Islet of Langerhans (tissue), 1 donor: ENCODE measurements around the gene GRK2.
A peak's percentile ranks its signal among the peaks of the same experiment; 100 is the strongest.
"Not testable (repeated sequence)": the region's sequence is repeated elsewhere in the genome, so short reads cannot be mapped to it uniquely, and the experiment has no call there.

Experiments used
- FAIRE-seq: peaks from one replicate; lab custom pipeline; 2011; peaks lifted over from hg19 to GRCh38; lab: Jason Lieb, UNC

Gene GRK2

DNA sequence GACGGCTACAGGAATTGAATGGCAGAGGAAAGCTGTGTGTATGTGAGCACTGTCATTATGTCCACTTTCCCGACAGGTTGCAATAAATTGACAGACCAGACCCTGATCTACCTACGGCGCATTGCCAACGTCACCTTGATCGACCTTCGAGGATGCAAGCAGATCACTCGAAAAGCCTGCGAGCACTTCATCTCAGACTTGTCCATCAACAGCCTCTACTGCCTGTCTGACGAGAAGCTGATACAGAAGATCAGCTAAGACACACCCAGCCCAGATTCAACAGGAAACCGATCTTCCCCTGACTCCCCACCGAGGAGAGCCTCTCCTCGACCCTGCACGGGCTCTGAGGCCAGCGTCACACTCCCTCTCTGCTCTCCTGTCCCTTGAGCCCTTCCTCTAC lies 11.5 kb upstream of the GRK2 start:
- FAIRE-seq, result no peak

DNA sequence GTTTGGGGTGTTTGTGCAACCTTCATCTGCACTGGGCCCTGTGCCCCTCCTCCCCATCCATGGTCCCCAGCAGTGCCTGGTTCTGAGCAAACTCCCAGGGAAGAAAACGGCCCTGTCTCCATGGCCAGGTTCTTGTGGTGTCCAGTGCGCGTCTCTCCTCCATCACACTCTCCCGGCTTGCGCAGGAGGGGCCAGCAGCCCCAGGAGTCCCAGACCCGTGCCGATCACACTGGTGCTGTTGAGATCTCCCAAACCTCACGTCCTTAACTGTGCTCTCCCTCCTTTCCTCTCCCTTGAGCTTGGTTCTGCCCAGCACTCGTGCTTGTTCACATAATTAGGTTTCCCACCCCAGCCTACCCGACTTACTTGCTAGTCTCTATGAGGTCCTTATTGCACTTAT lies 10.9 kb upstream of the GRK2 start:
- no peak for FAIRE-seq

DNA sequence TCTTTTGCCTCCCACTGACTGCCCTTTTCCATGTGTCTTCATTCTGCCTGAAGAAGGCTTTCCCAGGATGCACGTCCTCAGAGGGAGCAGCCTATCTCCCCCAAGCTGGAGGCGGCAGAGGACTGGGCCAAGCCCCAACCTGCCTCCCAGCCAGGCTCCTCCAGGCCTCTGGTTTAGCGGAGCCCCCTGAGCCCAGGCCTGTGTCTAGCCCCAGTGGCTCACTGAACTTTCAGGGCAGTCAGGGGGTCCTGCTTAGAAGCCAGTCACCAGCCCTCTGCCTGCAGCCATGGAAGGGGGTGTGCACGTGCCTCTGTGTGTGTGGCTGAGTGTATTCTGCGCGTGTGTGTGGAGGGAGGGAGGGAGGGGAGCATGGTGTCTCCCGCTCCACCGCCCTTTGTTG lies 10.4 kb upstream of the GRK2 start:
- no peak for FAIRE-seq

DNA sequence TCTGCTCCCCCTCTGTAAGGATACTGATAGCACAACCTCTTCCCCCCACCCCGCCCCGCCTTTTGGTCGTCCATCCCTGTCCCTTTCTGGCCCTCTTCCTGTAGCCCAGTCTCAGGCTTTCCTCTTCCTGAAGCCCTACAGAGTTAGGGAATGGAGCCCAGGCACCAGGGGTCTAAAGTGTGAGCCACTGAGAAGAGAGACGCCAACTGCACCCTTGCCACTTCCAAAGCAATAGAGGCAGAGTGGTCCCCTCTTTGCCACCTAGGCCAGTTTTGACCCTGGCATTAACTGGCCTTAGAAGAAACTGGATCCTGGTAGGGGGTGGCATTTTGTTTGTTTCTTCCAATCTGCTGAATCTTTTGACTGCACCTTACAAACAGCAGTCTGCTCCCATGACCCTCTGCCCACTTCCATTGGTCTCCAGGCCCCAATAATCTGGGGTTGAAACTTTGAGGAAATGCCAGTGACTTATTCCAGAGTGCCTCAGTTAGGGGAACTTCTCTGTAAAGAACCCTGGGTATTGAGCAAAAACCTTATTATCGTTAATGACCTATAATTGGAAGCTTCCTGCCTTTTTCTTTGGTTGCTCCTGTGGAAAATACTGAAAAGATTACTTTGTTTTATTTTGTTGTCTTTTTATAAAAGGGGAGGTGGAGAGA lies 9.7 kb upstream of the GRK2 start:
- FAIRE-seq, result no peak

DNA sequence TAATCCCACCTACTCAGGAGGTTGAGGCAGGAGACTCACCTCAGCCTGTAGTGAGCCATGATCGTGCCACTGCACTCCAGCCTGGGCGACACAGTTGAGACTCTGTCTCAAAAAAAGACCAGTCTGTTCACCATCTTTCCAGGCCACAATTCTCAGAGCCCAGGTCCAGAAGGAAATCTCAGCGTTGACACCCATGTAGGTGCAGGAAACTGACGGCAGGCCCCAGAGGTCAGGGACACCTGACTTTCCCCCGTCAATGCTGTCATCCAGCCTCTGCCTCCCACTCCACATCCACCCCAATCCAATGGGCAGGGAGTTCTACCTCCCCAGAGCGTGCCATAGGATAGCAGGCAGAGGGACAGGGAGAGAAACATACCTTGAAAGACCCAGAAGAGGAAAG lies 5.9 kb upstream of the GRK2 start:
- FAIRE-seq, result no peak

DNA sequence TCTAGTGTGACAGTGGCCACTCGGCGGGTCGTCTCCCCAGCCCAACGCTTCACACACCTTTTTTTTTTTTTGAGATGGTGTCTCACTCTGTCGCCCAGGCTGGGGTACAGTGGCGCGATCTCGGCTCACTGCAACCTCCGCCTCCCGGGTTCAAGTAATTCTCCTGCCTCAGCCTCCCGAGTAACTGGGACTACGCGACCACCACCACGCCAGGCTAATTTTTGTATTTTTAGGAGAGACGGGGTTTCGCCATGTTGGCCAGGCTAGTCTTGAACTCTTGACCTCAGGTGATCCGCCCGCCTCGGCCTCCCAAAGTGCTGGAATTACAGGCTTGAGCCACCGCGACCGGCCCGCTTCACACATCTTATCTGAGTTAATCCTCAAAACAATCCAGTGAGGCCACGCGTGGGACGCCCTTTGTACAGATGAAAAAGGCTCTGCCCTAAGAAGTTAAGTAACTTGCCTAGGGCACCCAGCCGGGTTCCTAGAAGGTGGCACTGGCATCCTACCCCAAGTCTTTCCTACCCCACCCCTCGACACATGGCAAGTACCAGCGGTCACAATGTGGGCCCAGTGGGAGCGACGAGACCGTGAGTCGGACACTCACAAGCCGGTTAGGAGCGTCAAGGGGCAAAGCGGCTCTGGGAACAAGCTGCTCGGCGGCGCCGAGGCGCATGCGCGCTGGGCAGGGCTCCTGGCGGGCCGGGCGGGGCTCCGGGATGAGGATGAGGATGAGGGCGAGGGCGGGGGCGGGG lies 5.2 kb upstream of the GRK2 start:
- not testable (repeated sequence) for FAIRE-seq

DNA sequence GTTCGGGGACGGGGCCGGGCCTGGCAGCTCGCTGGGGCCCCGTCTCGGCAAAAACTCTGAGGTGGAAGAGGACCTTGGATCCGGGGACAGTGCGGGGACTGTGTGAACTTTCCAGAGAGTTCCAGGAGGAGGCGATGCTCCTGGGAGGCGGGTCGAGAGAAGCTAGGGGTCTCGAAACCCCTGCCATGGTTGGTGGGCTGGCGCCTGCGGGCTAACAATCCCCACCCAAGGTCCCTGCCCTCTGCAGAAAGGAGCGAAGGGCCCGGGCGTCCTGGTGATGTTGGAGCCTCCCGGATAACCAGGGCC lies 4.7 kb upstream of the GRK2 start:
- FAIRE-seq, result no peak

DNA sequence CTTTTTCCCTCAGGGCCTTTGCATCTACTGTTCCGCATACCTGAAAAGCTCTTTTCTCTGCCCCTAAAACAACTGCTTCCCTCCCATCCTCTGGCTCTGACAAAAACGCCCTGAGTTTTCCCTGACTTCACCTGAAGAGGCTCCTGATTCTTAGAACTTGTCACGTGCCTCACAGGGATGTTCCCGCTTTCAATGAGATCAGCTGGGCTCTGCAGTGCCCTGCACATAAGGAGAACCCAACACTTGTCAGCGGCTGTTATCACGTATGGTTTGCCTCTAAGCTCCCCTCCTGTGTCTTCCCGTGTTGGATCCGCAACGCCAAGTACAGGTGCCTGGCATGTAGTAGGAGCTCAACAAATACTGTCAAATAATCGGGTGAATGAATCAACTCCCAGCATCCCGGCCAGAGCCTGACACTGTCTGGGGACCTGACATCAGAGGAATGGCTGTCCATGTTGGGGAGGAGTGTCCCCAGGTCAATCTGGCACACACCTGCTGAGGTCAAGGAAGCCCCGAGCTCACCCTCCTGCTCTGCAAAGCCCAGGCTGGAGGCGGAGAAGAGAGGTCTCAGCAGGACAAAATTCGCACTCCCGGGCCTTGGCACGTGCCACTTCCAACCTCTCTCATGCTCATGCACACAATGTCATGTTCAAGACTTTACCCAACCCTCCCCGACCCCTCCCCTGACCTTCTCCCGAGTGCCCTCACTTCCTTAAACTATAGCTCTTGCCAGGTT lies 4.2 kb upstream of the GRK2 start:
- FAIRE-seq, result no peak

DNA sequence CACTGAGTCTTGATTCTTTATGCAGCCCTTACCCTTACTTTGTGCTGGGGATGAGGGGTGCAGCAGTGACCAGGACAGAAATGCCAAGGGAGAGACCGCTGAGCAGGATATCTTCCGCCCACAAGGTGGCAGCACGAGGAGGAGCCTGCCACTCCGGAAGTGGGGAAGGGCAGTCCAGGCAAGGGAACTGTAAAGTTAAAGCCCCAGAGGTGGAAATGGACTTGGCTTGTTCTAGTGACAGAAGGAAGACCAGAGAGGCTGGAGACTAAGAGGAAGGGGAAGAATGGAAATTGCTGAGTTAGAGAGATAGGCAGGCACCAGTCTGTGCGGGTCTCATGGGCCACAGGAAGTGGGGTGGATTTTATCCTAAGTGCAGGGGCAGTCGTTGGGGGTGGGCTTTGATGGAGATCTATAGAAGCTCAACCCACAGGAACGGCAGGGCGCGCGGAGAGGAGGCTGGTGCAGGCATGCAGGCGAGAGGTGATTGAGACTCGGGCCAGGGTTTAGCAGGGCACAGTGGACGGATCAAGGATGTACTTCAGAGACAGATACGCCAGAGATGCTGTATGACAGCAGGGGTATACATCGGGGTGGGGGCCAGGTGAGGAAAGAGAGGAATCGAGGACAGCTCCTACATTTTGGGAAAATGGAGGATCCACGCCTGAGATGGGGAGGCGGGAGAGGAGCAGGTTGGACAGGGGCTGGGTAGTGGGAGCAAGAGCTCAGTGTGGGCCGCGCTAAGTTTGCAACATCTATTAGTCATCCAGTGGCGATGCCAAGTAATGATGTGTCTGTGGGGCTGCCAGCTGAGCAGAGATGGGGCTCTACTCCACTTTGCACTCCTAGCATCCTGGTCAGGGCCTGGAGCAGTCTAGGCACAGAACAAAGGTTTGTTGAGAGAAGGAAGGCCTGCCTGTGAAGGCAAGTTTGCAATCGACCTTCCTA lies 3.3 kb upstream of the GRK2 start:
- peak; percentile 55 for FAIRE-seq

DNA sequence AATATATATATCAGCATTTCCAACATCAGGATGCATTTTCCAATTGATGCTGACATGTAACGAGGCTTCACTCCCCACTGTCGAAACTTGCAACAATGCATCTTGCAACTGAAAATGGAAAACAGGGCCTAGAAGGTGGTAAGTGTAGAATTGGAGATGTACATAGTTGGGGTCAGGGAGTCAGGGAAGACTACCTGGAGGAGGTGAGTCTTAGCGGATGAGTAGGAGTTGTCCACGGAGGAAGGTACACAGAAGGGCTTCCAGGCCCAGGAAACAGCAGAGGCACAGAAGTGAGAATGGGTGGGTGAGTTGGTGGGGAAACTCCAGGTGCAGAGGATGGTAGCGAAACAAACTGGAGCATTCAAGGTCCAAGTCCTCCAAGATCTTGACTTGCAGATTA lies 2.0 kb upstream of the GRK2 start:
- no peak for FAIRE-seq

DNA sequence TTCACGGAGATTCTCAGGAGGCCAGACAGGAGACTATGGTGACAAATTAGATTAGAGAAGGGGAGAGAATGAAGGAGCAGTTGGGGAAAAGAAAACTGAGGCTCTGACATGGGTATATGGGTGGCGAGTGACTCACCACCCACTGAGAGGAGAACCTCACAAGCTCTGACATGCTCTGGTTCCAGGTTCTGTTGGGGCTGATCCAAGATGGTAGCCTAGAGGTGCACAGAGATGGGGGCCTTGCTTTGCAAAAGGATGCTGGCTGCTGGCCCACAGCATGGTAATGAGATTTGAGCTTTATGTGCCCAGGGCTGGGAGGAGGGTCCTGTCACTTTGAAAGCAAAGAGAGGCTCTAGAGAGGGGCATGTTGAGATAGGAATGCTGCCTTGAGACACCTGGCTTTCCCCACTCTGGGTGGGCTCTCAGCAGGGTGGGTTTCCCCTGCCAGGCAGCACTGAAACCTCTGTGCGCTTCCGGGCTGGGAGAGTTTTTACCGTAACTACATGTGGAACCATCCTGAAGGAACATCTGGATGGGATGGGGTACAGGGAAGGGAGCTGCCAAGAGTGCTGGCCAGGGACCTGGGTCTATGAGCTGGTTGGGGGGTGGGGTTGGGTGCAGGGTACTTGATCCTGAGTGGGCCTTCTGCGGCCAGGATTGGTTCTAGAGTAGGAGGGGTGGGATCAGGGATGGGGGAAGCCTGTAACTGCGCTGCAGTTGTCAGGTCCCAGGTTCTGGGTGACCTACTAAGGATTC lies 1.2 kb upstream of the GRK2 start:
- no peak for FAIRE-seq

DNA sequence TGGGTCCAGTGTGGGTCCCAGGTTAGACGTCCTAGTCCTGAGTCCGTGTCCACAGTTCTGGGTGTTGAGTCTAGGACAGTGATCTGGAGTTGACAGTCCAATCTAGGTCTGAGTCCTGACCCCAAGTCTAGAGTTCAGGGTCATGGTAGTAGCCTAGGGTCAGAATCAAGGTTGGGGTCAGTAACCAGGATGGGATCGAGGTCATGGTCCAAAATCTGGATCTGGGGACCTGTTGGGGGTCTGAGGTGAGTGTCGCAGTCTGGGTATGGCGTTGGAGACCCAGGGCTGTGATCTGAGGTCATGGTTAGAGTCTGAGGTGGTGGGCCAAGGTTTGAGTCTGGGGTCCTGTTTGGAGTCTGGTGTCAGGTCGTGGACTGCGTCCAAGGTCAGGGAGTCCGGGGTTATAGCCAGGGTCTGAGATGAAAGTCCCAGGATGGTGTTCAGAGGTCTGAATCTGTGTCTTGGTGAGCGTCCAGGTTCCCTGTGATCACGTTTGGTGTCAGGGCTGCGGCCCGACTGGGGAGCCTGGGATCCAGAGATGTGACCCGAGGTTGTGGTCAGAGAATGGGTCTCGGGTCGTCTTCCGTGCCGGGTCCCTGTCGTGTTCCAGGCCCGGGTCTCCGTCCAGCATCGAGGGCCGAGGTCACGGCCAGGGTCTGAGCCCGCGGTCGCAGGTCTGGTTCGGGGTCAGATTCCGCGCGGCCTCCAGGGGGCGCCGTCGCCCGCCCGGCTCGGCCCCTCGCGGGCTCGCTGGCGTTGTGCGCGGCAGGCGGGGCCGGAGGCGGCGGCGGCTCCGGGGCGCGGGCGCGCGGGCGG lies 432 bp upstream of the GRK2 start:
- FAIRE-seq, result no peak

DNA sequence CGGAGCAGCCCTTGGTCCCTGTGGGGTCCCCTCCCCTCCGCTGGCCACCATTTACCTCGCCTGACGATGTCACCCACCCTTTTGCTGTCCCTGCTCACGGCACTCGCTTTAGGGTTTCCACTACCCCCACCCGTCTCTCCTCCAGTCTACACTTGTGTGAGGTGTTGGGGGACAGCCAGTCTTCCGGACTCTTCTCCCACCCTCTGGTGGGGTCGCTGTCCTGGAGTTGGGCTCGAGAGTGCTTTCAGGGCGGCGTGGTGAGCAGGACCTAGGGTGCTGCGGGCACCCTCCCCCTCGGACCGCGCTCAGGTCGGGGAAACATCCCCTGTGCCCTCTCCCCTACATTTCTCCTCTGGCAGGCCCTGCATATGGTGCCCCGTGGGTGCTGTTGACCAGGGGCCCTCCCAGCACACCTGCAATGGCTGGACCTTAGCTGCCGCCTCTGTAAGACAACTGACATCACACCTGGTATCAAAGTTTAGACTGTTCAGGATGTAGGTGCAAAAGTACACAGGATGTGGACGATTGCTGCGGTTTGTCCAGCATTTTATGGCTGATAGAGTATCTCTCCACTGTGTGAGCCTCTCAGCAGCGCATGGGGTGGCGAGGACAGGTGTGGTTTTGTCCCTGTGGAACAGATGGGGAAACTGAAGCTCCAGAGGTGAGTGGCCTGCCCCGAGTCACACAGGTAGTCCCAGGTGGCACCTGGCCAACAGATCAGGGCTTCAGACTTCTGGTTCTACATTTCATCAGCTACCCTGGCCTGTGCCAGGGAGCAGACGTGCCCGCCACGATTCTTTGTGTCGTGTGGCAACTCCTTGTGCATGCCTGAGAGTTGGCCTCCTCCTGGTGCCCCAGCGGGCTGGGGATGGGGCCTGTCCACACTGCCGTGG lies 1.2 kb downstream of the GRK2 start:
- no peak for FAIRE-seq

DNA sequence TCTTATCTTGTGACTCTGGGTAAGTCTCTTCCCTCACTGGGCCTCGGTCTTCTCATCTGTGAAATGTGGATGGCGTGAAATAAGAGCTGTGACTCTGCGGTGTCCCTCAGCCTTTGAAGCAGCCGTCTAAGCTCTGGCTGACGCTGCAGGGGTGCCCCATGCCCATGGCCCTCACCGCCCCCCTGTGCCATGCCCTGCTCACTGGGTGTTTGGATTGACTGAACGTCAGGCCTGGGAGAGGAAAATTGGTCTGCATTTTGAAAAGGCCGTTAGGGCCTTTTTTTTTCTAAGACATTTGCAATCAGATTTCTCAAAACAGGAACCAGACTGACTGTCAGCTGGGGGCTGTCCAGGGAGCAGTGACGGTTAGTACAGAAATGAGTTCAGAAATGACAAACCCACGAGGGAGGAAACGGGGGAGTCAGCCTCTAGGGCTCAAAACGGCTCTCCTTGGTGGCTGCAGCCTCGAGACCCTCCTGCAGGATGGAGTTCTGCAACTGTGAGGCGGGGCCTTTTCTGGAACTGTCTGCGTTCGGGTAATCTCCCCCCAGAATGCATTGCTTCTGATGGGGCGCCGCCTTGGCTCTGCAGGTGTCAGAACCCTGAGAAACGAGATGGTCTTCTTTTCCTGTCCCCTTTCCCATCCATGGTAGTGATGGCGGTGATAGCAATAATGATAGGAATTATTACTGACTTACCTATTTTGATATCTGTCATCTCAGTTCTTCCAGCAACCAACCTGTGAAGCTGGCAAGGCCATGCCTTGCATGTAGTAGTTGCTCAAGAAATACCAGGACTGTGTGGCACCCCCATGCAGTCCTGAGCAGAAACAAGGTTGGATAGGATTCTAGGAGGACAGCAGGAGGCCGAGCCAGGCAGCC lies 2.0 kb downstream of the GRK2 start:
- FAIRE-seq, result no peak

DNA sequence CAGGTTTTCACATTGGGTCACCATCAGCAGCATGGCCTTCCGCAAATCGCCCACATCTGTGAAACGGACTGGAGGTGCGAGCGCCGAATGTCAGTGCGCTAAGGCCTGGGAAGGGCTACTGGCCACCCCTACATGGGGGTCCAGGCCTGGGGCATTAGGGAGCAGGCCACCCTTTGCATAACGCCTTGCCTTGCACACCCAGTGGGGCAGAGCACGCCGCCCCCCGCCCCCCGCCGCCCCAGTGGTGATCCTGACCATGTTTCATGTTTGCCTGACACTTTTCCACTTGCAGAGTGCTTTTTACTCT lies 2.6 kb downstream of the GRK2 start:
- FAIRE-seq, result no peak

DNA sequence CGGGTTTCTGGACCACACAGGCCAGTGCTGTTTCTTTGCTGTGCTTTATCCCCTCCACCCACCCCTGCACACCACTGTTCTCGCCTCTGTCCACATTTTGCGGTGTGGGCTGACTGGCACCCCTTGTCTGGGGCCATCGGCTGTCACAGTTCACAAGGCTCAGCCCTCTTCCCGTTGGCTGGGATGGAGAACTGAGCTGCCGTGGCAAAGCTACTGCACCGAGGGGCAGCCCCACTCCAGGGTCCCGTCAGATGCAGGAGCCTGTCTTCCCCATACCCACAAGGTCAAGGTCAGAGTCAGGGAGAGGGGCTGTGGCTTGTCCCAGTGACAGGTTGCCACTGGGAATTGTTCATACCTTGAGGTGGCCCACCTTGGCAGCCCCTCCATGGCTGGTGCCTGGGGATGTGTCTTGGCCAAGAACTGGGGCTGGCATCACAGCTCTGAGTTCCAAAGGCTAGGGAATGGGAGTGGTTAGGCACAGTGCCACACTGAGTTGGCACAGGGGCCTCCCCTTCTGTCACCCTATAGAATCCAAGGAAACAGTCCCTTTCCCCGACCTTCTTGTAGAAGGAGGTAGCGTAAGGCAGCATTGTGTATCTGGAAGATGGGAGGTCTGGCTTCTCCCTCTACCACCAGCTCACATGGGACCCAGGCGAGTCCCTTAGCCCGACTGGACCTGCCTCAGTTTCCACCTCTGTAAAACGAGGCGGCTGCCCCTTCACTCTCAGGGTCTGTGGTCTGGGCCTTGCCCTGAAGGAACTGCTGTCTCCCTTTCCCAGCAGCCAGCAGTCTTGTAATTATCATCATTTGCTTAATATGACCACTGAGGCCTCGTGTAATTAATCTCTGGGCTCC lies 3.4 kb downstream of the GRK2 start:
- no peak for FAIRE-seq

DNA sequence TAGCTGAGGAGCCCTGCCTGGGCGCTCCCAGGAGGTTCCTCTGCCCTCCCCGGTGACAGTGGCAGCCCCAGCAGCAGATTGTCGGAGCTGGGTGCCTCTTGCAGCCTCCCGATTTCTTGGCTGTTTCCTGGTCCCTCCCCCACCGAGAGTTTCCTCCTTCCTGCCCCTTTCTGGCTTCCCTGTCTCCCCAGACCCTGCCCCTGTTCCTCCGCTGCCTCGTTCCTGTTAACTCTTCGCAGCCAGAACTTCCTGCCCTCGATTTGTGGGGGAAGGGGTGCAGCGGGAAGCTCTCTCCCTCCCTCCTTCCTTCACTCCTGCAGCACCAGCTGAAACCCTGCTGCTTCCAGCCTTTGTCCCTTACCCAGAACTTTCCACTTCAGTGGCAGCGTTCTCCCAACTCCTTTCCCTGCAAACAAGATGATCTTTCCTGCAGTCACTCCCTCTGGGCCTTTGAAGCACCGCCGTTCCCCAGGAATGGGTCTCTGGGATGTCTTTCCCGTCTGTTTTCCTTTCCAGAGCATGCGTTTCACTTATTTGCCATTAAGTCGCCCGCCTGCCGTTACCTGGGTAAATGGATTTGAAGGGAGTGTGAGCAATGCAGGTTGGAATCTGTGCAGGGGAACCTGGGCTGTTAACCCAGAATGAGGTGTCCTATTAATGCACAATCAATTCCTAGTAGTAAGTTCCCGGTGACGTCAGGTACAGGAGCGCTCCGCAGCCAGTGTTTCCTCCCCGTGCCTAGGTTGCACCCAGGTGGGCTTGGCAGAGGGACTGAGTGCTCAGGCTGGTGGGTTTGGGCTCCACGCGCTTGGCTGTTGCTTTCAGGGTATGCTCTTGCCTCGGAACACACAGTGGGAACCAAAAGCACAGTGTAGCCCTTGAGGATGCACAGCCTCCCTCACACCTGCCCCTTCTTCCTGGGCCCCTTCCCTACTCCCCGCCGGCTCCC lies 4.3 kb downstream of the GRK2 start:
- no peak for FAIRE-seq
